Measurements from ENCODE around the gene TAC4.

TAC4 gene

GRCh38 chr17:49798738-49799137, 49.1 kb downstream of the TAC4 start:
- Mint-ChIP-seq H3K27me3 (no peaks in the 10 kb centered on the region), H3K4me3 (no peak overlapping the region), H3K36me3 (ENCODE audit: insufficient read depth) (peaks cover 96% of the 10 kb centered on the region), H3K9me3 (no peaks in the 10 kb centered on the region), H3K4me1 (ENCODE audit: low read depth in 2 of 2) (peaks cover 28 to 49% of the 10 kb centered on the region in 2 donors), H3K27ac (peak overlapping the region in 1 of 2 donors; percentile 32)
- peak; percentile 48 for ATAC-seq (replicated peaks)
- no peak for DNase-seq

GRCh38 chr17:49798182-49798581, 49.7 kb downstream of the TAC4 start:
- ATAC-seq (replicated peaks) (no peak), DNase-seq (no peak)
- H3K4me3 Mint-ChIP-seq, result no peak overlapping the region
- no peaks in the 10 kb centered on the region for H3K9me3 Mint-ChIP-seq
- H3K4me1 Mint-ChIP-seq (ENCODE audit: low read depth in 2 of 2), result peaks cover 28 to 52% of the 10 kb centered on the region in 2 donors
- no peaks in the 10 kb centered on the region for H3K27me3 Mint-ChIP-seq
- peaks cover 96% of the 10 kb centered on the region for H3K36me3 Mint-ChIP-seq (ENCODE audit: insufficient read depth)
- no peak overlapping the region for H3K27ac Mint-ChIP-seq

- no peak for DNase-seq
- no peak for ATAC-seq (replicated peaks)
- Mint-ChIP-seq H3K27me3 (no peaks in the 10 kb centered on the region), H3K4me1 (ENCODE audit: low read depth in 2 of 2) (peaks cover 29 to 65% of the 10 kb centered on the region in 2 donors), H3K9me3 (no peaks in the 10 kb centered on the region), H3K36me3 (ENCODE audit: insufficient read depth) (peaks cover 91% of the 10 kb centered on the region), H3K27ac (peak overlapping the region in 1 of 2 donors; percentile 44), H3K4me3 (peak overlapping the region; percentile 35 to 42)
These were observed 52.5 kb downstream of the TAC4 start for GRCh38 chr17:49795372-49795771.

- Mint-ChIP-seq H3K4me3 (no peak overlapping the region), H3K36me3 (ENCODE audit: insufficient read depth) (peaks cover 86% of the 10 kb centered on the region), H3K9me3 (no peaks in the 10 kb centered on the region), H3K4me1 (ENCODE audit: low read depth in 2 of 2) (peaks cover 37 to 68% of the 10 kb centered on the region in 2 donors), H3K27ac (no peak overlapping the region), H3K27me3 (no peaks in the 10 kb centered on the region)
- ATAC-seq (replicated peaks) (no peak), DNase-seq (no peak)
These were observed 54.6 kb downstream of the TAC4 start for GRCh38 chr17:49793309-49793708.

GRCh38 chr17:49789243-49789578, 58.7 kb downstream of the TAC4 start:
- Mint-ChIP-seq H3K9me3 (peaks cover 0 to 5% of the 10 kb centered on the region in 2 donors), H3K4me1 (ENCODE audit: low read depth in 2 of 2) (peaks cover 33 to 52% of the 10 kb centered on the region in 2 donors), H3K4me3 (peak overlapping the region; percentile 95 to 96), H3K36me3 (ENCODE audit: insufficient read depth) (peaks cover 53% of the 10 kb centered on the region), H3K27me3 (no peaks in the 10 kb centered on the region), H3K27ac (peak overlapping the region; percentile 97 to 99)
- ATAC-seq (replicated peaks) (no peak), DNase-seq (no peak)

- H3K9me3 Mint-ChIP-seq, result peaks cover 0 to 5% of the 10 kb centered on the region in 2 donors
- no peaks in the 10 kb centered on the region for H3K27me3 Mint-ChIP-seq
- DNase-seq (peak; percentile 96 to 97 (median 97)), ATAC-seq (replicated peaks) (peak; percentile 82)
- peak within 1 kb of the TSS; percentile 97 to 99 for H3K27ac Mint-ChIP-seq
- peaks cover 48% of the 10 kb centered on the region for H3K36me3 Mint-ChIP-seq (ENCODE audit: insufficient read depth)
- peak within 1 kb of the TSS; percentile 95 to 96 for H3K4me3 Mint-ChIP-seq
- H3K4me1 Mint-ChIP-seq (ENCODE audit: low read depth in 2 of 2), result peaks cover 30 to 47% of the 10 kb centered on the region in 2 donors
These were observed 59.2 kb downstream of the TAC4 start, which contains the start of gene KAT7 for GRCh38 chr17:49788478-49789242. Gene KAT7, plus strand, starts transcription at chr17:49788681. Its CDS starts 154 bp downstream, at chr17:49788835.
